Measurements from ENCODE around the gene SLC1A3. TPM values are rescaled to one million over a fixed set of nuclear protein-coding genes. Genes with fewer than 3 reads are reported as not detected.

Gene SLC1A3
- total RNA-seq, 1 experiment from 2014 or later, result 28.9 TPM

GRCh38 chr5:36611520-36612274, 5.3 kb downstream of the SLC1A3 start:
- no TSS peak for BruUV-seq (replicated peaks)
- TF ChIP-seq EZH2 (IDR thresholded peaks at IDR 0.05; ENCODE audit: borderline replicate concordance, low read depth, low read length, poor library complexity, severe bottlenecking) (no peak), CTCF (conservative IDR thresholded peaks at IDR 0.05; ENCODE audit: low read depth, low read length) (no peak)
- no peaks in the 10 kb centered on the region for H3K27me3 ChIP-seq (replicated peaks; ENCODE audit: insufficient read depth, low read depth, low read length, poor library complexity)
- intact Hi-C loops (cut with micrococcal nuclease; ENCODE audit: unreplicated experiment), result no loop called here
- H3K4me1 ChIP-seq (ENCODE audit: insufficient read depth, low read length, poor library complexity, severe bottlenecking), result peaks cover 26% of the 10 kb centered on the region
- H3K27ac ChIP-seq (ENCODE audit: low read depth, low read length, poor library complexity, severe bottlenecking), result no peak overlapping the region
- POLR2A ChIA-PET (ENCODE audit: low non-redundant PET), result interaction anchor here (1.4 kb wide), 1 partner anchor 26 kb away, joined by 4 read pairs; no protein-coding TSS in a partner anchor
- no peak for DNase-seq (ENCODE audit: low spot score)
- no peak overlapping the region for H3K4me3 ChIP-seq (ENCODE audit: low read depth, low read length, poor library complexity, severe bottlenecking)
- CTCF ChIA-PET, result no interaction called here
- H3K36me3 ChIP-seq (ENCODE audit: insufficient read depth, low read length, poor library complexity, severe bottlenecking), result peaks cover 5% of the 10 kb centered on the region
- H3K9me3 ChIP-seq (ENCODE audit: low read depth, low read length, poor library complexity, severe bottlenecking), result no peaks in the 10 kb centered on the region

GRCh38 chr5:36613241-36613640, 6.8 kb downstream of the SLC1A3 start:
- DNase-seq (ENCODE audit: low spot score), result no peak
- H3K9me3 ChIP-seq (ENCODE audit: low read depth, low read length, poor library complexity, severe bottlenecking), result no peaks in the 10 kb centered on the region
- H3K27ac ChIP-seq (ENCODE audit: low read depth, low read length, poor library complexity, severe bottlenecking), result no peak overlapping the region
- ChIA-PET POLR2A (ENCODE audit: low non-redundant PET) (no interaction called here), CTCF (no interaction called here)
- H3K4me3 ChIP-seq (ENCODE audit: low read depth, low read length, poor library complexity, severe bottlenecking), result no peak overlapping the region
- H3K36me3 ChIP-seq (ENCODE audit: insufficient read depth, low read length, poor library complexity, severe bottlenecking), result peaks cover 5% of the 10 kb centered on the region
- intact Hi-C loops (cut with micrococcal nuclease; ENCODE audit: unreplicated experiment), result no loop called here
- TF ChIP-seq EZH2 (IDR thresholded peaks at IDR 0.05; ENCODE audit: borderline replicate concordance, low read depth, low read length, poor library complexity, severe bottlenecking), result no peak
- TF ChIP-seq CTCF (conservative IDR thresholded peaks at IDR 0.05; ENCODE audit: low read depth, low read length), result no peak
- peaks cover 23% of the 10 kb centered on the region for H3K4me1 ChIP-seq (ENCODE audit: insufficient read depth, low read length, poor library complexity, severe bottlenecking)
- BruUV-seq (replicated peaks), result no TSS peak
- no peaks in the 10 kb centered on the region for H3K27me3 ChIP-seq (replicated peaks; ENCODE audit: insufficient read depth, low read depth, low read length, poor library complexity)

DNA sequence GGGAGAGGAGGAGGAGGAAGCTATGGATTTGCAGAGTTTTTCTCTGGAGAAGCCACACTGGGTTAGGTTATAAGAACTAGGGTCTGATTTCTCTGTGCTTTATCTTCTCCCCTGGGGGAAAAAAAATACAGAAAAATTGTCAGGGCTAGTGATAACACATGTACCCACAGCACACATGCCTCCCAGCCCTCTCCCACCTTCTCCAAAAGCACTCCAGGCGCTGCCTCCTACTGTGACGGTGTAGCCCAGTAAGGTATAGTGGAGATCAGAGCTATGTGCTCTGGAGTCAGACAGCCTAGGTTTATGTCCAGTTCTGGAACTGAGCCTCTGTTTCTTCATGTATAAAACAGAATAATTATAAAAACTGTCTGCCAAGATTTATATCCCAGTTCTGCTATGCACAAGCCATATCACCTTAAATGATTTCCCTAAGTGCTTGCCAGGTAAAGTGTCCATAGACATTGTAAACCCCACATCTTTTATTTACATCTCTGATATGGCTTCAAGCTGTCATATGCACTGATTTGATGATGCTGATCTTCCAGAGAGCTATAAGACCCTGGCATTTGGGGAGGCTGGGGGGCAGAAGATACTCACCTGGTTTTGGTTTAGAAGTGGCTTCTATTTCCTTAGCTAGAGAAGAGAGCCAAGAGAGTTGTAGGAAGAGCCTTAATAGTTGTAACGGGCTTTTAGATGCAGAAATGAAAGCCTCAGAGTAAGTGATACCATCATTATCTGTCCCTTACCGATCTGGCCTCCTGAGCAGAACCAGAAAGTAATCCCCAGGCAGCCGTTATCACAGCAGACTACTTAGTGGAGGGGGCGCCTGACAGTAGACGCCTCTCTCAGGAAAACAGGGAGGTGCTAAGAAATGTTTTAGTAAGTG, 7.6 kb downstream of the SLC1A3 start:
- no peak for DNase-seq (ENCODE audit: low spot score)
- ChIA-PET POLR2A (ENCODE audit: low non-redundant PET) (no interaction called here), CTCF (no interaction called here)
- TF ChIP-seq CTCF (conservative IDR thresholded peaks at IDR 0.05; ENCODE audit: low read depth, low read length), result no peak
- TF ChIP-seq EZH2 (IDR thresholded peaks at IDR 0.05; ENCODE audit: borderline replicate concordance, low read depth, low read length, poor library complexity, severe bottlenecking), result no peak
- H3K4me3 ChIP-seq (ENCODE audit: low read depth, low read length, poor library complexity, severe bottlenecking), result no peak overlapping the region
- H3K27ac ChIP-seq (ENCODE audit: low read depth, low read length, poor library complexity, severe bottlenecking), result no peak overlapping the region
- no peaks in the 10 kb centered on the region for H3K27me3 ChIP-seq (replicated peaks; ENCODE audit: insufficient read depth, low read depth, low read length, poor library complexity)
- no peaks in the 10 kb centered on the region for H3K36me3 ChIP-seq (ENCODE audit: insufficient read depth, low read length, poor library complexity, severe bottlenecking)
- no peaks in the 10 kb centered on the region for H3K9me3 ChIP-seq (ENCODE audit: low read depth, low read length, poor library complexity, severe bottlenecking)
- H3K4me1 ChIP-seq (ENCODE audit: insufficient read depth, low read length, poor library complexity, severe bottlenecking), result peaks cover 20% of the 10 kb centered on the region
- BruUV-seq (replicated peaks), result no TSS peak
- intact Hi-C loops (cut with micrococcal nuclease; ENCODE audit: unreplicated experiment), result no loop called here

All from A673 (cell line).